NK-92 (cell line): ENCODE results near the gene CCDC3.
"Not testable (repeated sequence)": the region's sequence is repeated elsewhere in the genome, so short reads cannot be mapped to it uniquely, and the experiment has no call there.

Experiments
- DNase-seq: peaks from one replicate; lab custom pipeline; 2025; ENCODE audit not compliant: unreplicated experiment; lab: John Stamatoyannopoulos, UW

CCDC3 gene

GRCh38 chr10:13001041-13001886 is at the start of gene CCDC3:
TSS of gene CCDC3 (minus strand) at chr10:13001713. CDS start at chr10:13001570, 143 bp downstream.
- DNase-seq: no peak

- no peak for DNase-seq
Measured at GRCh38 chr10:13051126-13051694, 49.7 kb upstream of the CCDC3 start.

- DNase-seq: no peak
Measured at GRCh38 chr10:13049774-13050420, 48.4 kb upstream of the CCDC3 start.

- DNase-seq: no peak
Measured at GRCh38 chr10:13048762-13049161, 47.2 kb upstream of the CCDC3 start.

GRCh38 chr10:13047529-13048206 is 46.2 kb upstream of the CCDC3 start:
- DNase-seq: no peak

GRCh38 chr10:13046851-13047528 is 45.5 kb upstream of the CCDC3 start:
- no peak for DNase-seq

GRCh38 chr10:13043520-13043919 is 42.0 kb upstream of the CCDC3 start:
- no peak for DNase-seq

- no peak for DNase-seq
Measured at GRCh38 chr10:13039761-13040160, 38.2 kb upstream of the CCDC3 start.

- DNase-seq: no peak
Measured at GRCh38 chr10:13038391-13038790, 36.9 kb upstream of the CCDC3 start.

GRCh38 chr10:13037832-13038231 is 36.3 kb upstream of the CCDC3 start:
- no peak for DNase-seq

GRCh38 chr10:13036841-13037240 is 35.3 kb upstream of the CCDC3 start:
- no peak for DNase-seq

- not testable (repeated sequence) for DNase-seq
Measured at GRCh38 chr10:13035731-13036130, 34.2 kb upstream of the CCDC3 start.

- no peak for DNase-seq
Measured at GRCh38 chr10:13026873-13027272, 25.4 kb upstream of the CCDC3 start.

- no peak for DNase-seq
Measured at GRCh38 chr10:13023754-13024153, 22.2 kb upstream of the CCDC3 start.

GRCh38 chr10:13019280-13019679 is 17.8 kb upstream of the CCDC3 start:
- no peak for DNase-seq

GRCh38 chr10:13018171-13018570 is 16.7 kb upstream of the CCDC3 start:
- DNase-seq: no peak

GRCh38 chr10:13016886-13017285 is 15.4 kb upstream of the CCDC3 start:
- DNase-seq: no peak

- no peak for DNase-seq
Measured at GRCh38 chr10:13016426-13016825, 14.9 kb upstream of the CCDC3 start.

- no peak for DNase-seq
Measured at GRCh38 chr10:13006037-13006436, 4.5 kb upstream of the CCDC3 start.

GRCh38 chr10:13003759-13004158 is 2.2 kb upstream of the CCDC3 start:
- DNase-seq: no peak

GRCh38 chr10:13003004-13003403 is 1.5 kb upstream of the CCDC3 start:
- DNase-seq: no peak
